Ascending aorta (tissue), 2 donors: ENCODE measurements around the gene PCDH10. TPM values are rescaled to one million over a fixed set of nuclear protein-coding genes. Genes with fewer than 3 reads are reported as not detected.

Experiments used
- DNase-seq, 2 donors: peaks; one replicate each; pipeline ENCODE4 v3.0.0-alpha.2; 2019; ENCODE audit warnings: low spot score in 2 of 2
- H3K27ac ChIP-seq, 2 donors: fragments of 200-600 bp; sonication (generic); one replicate each; pipeline ENCODE4 v1.5.1; 2016 to 2017; ENCODE audit warnings: mild to moderate bottlenecking in 1 of 2
- H3K27me3 ChIP-seq: fragments of 200-600 bp; sonication (generic); one replicate; pipeline ENCODE4 v1.5.1; 2017
- H3K36me3 ChIP-seq, 2 donors: fragments of 200-600 bp; sonication (generic); one replicate each; pipeline ENCODE4 v1.5.1; 2016
- H3K4me1 ChIP-seq, 2 donors: fragments of 200-600 bp; sonication (generic); one replicate each; pipeline ENCODE4 v1.5.1; 2016 to 2017; ENCODE audit warnings: mild to moderate bottlenecking in 1 of 2
- H3K4me3 ChIP-seq, 2 donors: fragments of 200-600 bp; sonication (generic); one replicate each; pipeline ENCODE4 v1.5.1; 2016 to 2017; ENCODE audit warnings: mild to moderate bottlenecking in 1 of 2
- H3K9me3 ChIP-seq, 2 donors: fragments of 200-600 bp; sonication (generic); one replicate each; pipeline ENCODE4 v1.5.1; 2016
- CTCF ChIP-seq, 3 experiments: fragments of 200-600 bp in 2 of 3; fragments of 450-650 bp in 1 of 3; sonication (generic) in 2 of 3; IDR thresholded peaks; one replicate each; pipeline ENCODE4 v1.5.1; 2016 to 2019; ENCODE audit warnings: antibody characterized with exemption in 3 of 3, mild to moderate bottlenecking in 1 of 3, moderate library complexity in 1 of 3
- intact Hi-C: fragments of 100-400 bp; cut with DNase I; formaldehyde crosslinking; loops from one replicate; pipeline ENCODE4 v1.15.1; 2023
- total RNA-seq: library from RNA; depleted of rRNA; stranded (reverse); fragments of >200 nt; gene quantifications from one replicate; pipeline ENCODE4 v1.1.0, GENCODE V29; 2016

PCDH10 gene
- total RNA-seq, 1 donor from 2014 or later = 45.3 TPM

- intact Hi-C loops = no loop called here
- no peak for DNase-seq
- Histone ChIP-seq H3K9me3 (no peaks in the 10 kb centered on the region), H3K36me3 (no peaks in the 10 kb centered on the region), H3K4me3 (no peak overlapping the region), H3K27me3 (no peaks in the 10 kb centered on the region), H3K27ac (no peak overlapping the region), H3K4me1 (no peaks in the 10 kb centered on the region)
- no peak for TF ChIP-seq CTCF (IDR thresholded peaks at IDR 0.05)
These were observed 24.3 kb upstream of the PCDH10 start for GRCh38 chr4:133124746-133125145.

- Histone ChIP-seq H3K4me3 (no peak overlapping the region), H3K36me3 (no peaks in the 10 kb centered on the region), H3K9me3 (no peaks in the 10 kb centered on the region), H3K27me3 (no peaks in the 10 kb centered on the region), H3K4me1 (no peaks in the 10 kb centered on the region), H3K27ac (no peak overlapping the region)
- DNase-seq = no peak
- no peak for TF ChIP-seq CTCF (IDR thresholded peaks at IDR 0.05)
- intact Hi-C loops = no loop called here
These were observed 21.6 kb upstream of the PCDH10 start for GRCh38 chr4:133127500-133127899.

- Histone ChIP-seq H3K4me3 (no peak overlapping the region), H3K27me3 (no peaks in the 10 kb centered on the region)
- intact Hi-C loops = no loop called here
These were observed 19.9 kb upstream of the PCDH10 start for GRCh38 chr4:133129237-133129636.

GRCh38 chr4:133130171-133130570 lies 18.9 kb upstream of the PCDH10 start:
- Histone ChIP-seq H3K27me3 (no peaks in the 10 kb centered on the region), H3K4me1 (no peaks in the 10 kb centered on the region), H3K9me3 (no peaks in the 10 kb centered on the region), H3K27ac (peak overlapping the region in 1 of 2 donors; percentile 15), H3K4me3 (no peak overlapping the region), H3K36me3 (no peaks in the 10 kb centered on the region)
- no peak for TF ChIP-seq CTCF (IDR thresholded peaks at IDR 0.05)
- DNase-seq = no peak
- intact Hi-C loops = no loop called here

More at GRCh38 chr4:133129237-133129636, 19.9 kb upstream of the PCDH10 start:
- no peaks in the 10 kb centered on the region for H3K36me3 ChIP-seq
- DNase-seq = no peak
- no peak overlapping the region for H3K27ac ChIP-seq
- no peaks in the 10 kb centered on the region for H3K9me3 ChIP-seq
- TF ChIP-seq CTCF (IDR thresholded peaks at IDR 0.05) = no peak
- H3K4me1 ChIP-seq = no peaks in the 10 kb centered on the region

- intact Hi-C loops = no loop called here
- no peak for TF ChIP-seq CTCF (IDR thresholded peaks at IDR 0.05)
- peak overlapping the region in 1 of 2 donors; percentile 7 for H3K4me3 ChIP-seq
- H3K36me3 ChIP-seq = no peaks in the 10 kb centered on the region
- H3K9me3 ChIP-seq = no peaks in the 10 kb centered on the region
- H3K27ac ChIP-seq = peak overlapping the region in 1 of 2 donors; percentile 12
- no peak for DNase-seq
- no peaks in the 10 kb centered on the region for H3K4me1 ChIP-seq
- no peaks in the 10 kb centered on the region for H3K27me3 ChIP-seq
These were observed 17.1 kb upstream of the PCDH10 start for GRCh38 chr4:133131829-133132460.

- intact Hi-C loops = no loop called here
- H3K4me1 ChIP-seq = no peaks in the 10 kb centered on the region
These were observed 12.3 kb upstream of the PCDH10 start for GRCh38 chr4:133136833-133137232.

More at GRCh38 chr4:133136833-133137232, 12.3 kb upstream of the PCDH10 start:
- no peaks in the 10 kb centered on the region for H3K36me3 ChIP-seq
- H3K4me3 ChIP-seq = no peak overlapping the region
- H3K9me3 ChIP-seq = no peaks in the 10 kb centered on the region
- no peak for DNase-seq
- no peak for TF ChIP-seq CTCF (IDR thresholded peaks at IDR 0.05)
- no peaks in the 10 kb centered on the region for H3K27me3 ChIP-seq
- no peak overlapping the region for H3K27ac ChIP-seq
